Gastrocnemius medialis (tissue), 4 donors: Measurements from ENCODE around the gene IL24.

ENCODE experiments used
- POLR2A ChIP-seq, 2 donors: fragments of 450-650 bp; IDR thresholded peaks; one replicate each; pipeline ENCODE4 v1.6.1; 2017; ENCODE audit warnings: antibody characterized with exemption in 2 of 2, mild to moderate bottlenecking in 2 of 2, moderate library complexity in 2 of 2
- TF ChIP-seq, protein P1 (sequence below), 5 experiments: fragments of 450-650 bp in 3 of 5; fragments of 200-600 bp in 2 of 5; sonication (generic) in 2 of 5; IDR thresholded peaks in 4 of 5; conservative IDR thresholded peaks in 1 of 5; 1 replicate in 4 of 5; 2 replicates in 1 of 5; pipeline ENCODE4 v1.5.1; 2016 to 2019; ENCODE audit warnings: antibody characterized with exemption in 5 of 5, mild to moderate bottlenecking in 3 of 5, moderate library complexity in 3 of 5

DNA sequence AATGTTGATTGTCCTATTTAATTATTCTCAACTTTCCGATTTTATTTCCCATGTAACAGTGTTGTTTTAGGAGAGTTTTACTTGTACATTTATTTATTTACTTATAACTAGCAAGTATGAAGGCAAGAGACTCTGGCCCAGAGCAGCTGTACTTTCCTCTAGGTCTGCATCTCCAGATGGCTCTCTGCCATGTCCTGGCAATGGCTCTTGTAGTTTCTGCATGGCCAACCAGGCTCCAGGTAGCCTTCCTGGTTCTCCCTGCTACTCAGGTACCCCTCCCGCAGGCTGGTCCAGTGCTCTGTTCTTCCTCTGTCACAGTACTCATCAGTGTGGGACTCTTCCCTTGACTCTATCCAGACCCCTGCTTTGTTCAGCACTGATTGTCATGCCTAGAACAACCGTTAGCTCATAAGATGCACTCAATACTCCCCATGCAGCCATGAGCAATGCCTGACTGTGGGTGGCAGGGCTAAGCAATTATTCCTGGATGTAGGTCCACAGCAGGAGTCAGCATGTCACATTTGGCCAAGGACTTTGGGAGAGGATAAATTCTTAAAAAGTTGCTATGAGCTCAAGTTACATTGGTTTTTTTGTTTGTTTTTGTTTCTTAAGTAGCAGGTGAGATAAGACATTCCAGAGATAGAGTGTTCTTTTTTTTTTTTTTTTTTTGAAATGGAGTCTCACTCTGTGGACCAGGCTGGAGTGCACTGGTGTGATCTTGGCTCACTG, 42.7 kb upstream of the IL24 start:
- TF ChIP-seq, protein P1, sequence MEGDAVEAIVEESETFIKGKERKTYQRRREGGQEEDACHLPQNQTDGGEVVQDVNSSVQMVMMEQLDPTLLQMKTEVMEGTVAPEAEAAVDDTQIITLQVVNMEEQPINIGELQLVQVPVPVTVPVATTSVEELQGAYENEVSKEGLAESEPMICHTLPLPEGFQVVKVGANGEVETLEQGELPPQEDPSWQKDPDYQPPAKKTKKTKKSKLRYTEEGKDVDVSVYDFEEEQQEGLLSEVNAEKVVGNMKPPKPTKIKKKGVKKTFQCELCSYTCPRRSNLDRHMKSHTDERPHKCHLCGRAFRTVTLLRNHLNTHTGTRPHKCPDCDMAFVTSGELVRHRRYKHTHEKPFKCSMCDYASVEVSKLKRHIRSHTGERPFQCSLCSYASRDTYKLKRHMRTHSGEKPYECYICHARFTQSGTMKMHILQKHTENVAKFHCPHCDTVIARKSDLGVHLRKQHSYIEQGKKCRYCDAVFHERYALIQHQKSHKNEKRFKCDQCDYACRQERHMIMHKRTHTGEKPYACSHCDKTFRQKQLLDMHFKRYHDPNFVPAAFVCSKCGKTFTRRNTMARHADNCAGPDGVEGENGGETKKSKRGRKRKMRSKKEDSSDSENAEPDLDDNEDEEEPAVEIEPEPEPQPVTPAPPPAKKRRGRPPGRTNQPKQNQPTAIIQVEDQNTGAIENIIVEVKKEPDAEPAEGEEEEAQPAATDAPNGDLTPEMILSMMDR (IDR thresholded peaks at IDR 0.05 in 4 of 5, conservative IDR thresholded peaks at IDR 0.05 in 1 of 5): no peak
- no peak for TF ChIP-seq POLR2A (IDR thresholded peaks at IDR 0.05)
